ENCODE measurements around the gene TXN.

The TXN gene

GRCh38 chr9:110248361-110248760 lies 7.9 kb downstream of the TXN start:
- H3K4me3 ChIP-seq (ENCODE audit: low read depth, low read length): no peak overlapping the region
- TF ChIP-seq POLR2A (IDR thresholded peaks at IDR 0.05; ENCODE audit: extremely low read depth, insufficient read length): no peak
- no peak for TF ChIP-seq CTCF (IDR thresholded peaks at IDR 0.05; ENCODE audit: low read depth, low read length)
- TF ChIP-seq MAX (IDR thresholded peaks at IDR 0.05; ENCODE audit: low read depth, low read length): no peak
- no peak for TF ChIP-seq MYC (IDR thresholded peaks at IDR 0.05; ENCODE audit: low read depth, low read length)
- no peak for DNase-seq (ENCODE audit: low read depth)

GRCh38 chr9:110246214-110246613 lies 10.1 kb downstream of the TXN start:
- DNase-seq (ENCODE audit: low read depth): no peak
- H3K4me3 ChIP-seq (ENCODE audit: low read depth, low read length): no peak overlapping the region
- no peak for TF ChIP-seq POLR2A (IDR thresholded peaks at IDR 0.05; ENCODE audit: extremely low read depth, insufficient read length)
- no peak for TF ChIP-seq MAX (IDR thresholded peaks at IDR 0.05; ENCODE audit: low read depth, low read length)
- TF ChIP-seq CTCF (IDR thresholded peaks at IDR 0.05; ENCODE audit: low read depth, low read length): no peak
- no peak for TF ChIP-seq MYC (IDR thresholded peaks at IDR 0.05; ENCODE audit: low read depth, low read length)

GRCh38 chr9:110244616-110245015 lies 11.7 kb downstream of the TXN start:
- TF ChIP-seq CTCF (IDR thresholded peaks at IDR 0.05; ENCODE audit: low read depth, low read length) (no peak), POLR2A (IDR thresholded peaks at IDR 0.05; ENCODE audit: extremely low read depth, insufficient read length) (no peak), MYC (IDR thresholded peaks at IDR 0.05; ENCODE audit: low read depth, low read length) (no peak), MAX (IDR thresholded peaks at IDR 0.05; ENCODE audit: low read depth, low read length) (no peak)
- DNase-seq (ENCODE audit: low read depth): no peak
- no peak overlapping the region for H3K4me3 ChIP-seq (ENCODE audit: low read depth, low read length)

GRCh38 chr9:110241858-110242321 lies 14.4 kb downstream of the TXN start:
- TF ChIP-seq MAX (IDR thresholded peaks at IDR 0.05; ENCODE audit: low read depth, low read length) (no peak), POLR2A (IDR thresholded peaks at IDR 0.05; ENCODE audit: extremely low read depth, insufficient read length) (no peak), CTCF (IDR thresholded peaks at IDR 0.05; ENCODE audit: low read depth, low read length) (no peak), MYC (IDR thresholded peaks at IDR 0.05; ENCODE audit: low read depth, low read length) (no peak)

DNA sequence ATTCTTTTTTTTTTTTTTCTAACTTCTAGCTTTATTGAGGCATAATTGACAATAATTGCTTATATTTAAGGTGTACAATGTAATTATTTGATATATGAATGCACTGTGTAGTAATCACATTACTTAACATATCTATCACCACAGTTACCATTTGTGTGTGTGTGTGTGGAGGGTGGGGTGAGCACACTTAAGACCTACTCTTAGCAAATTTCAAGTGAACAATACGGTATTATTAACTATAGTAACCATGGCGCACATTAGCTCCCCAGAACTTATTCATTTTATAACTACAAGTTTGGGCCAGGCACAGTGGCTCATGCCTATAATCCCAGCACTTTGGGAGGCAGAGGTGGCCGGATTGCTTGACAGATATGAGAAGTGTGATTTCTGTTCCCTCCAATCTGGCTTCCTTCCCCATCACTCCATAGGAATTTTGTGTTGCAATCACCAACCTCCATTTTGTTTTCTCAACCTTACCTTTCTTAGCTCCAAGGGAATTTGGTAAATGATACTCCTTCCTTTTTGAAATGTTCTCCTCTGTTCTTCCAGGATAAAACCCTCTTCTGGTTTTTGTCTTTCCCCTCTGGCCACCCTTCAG lies 14.9 kb downstream of the TXN start:
- DNase-seq (ENCODE audit: low read depth): no peak
- TF ChIP-seq CTCF (IDR thresholded peaks at IDR 0.05; ENCODE audit: low read depth, low read length) (no peak), POLR2A (IDR thresholded peaks at IDR 0.05; ENCODE audit: extremely low read depth, insufficient read length) (no peak), MYC (IDR thresholded peaks at IDR 0.05; ENCODE audit: low read depth, low read length) (no peak), MAX (IDR thresholded peaks at IDR 0.05; ENCODE audit: low read depth, low read length) (no peak)
- no peak overlapping the region for H3K4me3 ChIP-seq (ENCODE audit: low read depth, low read length)

More at GRCh38 chr9:110241858-110242321, 14.4 kb downstream of the TXN start:
- DNase-seq (ENCODE audit: low read depth): no peak
- H3K4me3 ChIP-seq (ENCODE audit: low read depth, low read length): no peak overlapping the region
